Liver (tissue), 9 donors: ENCODE data around the gene PRRT1B. TPM values are rescaled to one million over a fixed set of nuclear protein-coding genes. Genes with fewer than 3 reads are reported as not detected.

ENCODE experiments used
- DNase-seq: peaks from one replicate; pipeline ENCODE4 v3.0.0-alpha.2; 2017; ENCODE audit warnings: low spot score
- H3K27ac ChIP-seq, 2 donors: one replicate each; pipeline ENCODE4 v1.7.0; 2013; ENCODE audit warnings: inconsistent platforms in 2 of 2, low read length in 2 of 2, control low read depth in 1 of 2, low read depth in 1 of 2, mild to moderate bottlenecking in 1 of 2
- H3K27me3 ChIP-seq, 4 donors: one replicate each; pipeline versions ENCODE4 v1.6.1 to v1.7.0; 2013; ENCODE audit warnings: low read length in 3 of 4, inconsistent platforms in 1 of 4, mild to moderate bottlenecking in 1 of 4, moderate library complexity in 1 of 4; ENCODE audit not compliant: control insufficient read depth in 4 of 4, insufficient read depth in 4 of 4
- H3K36me3 ChIP-seq, 4 donors: one replicate each; pipeline versions ENCODE4 v1.6.1 to v1.7.0; 2013; ENCODE audit warnings: low read length in 3 of 4, mild to moderate bottlenecking in 3 of 4, low read depth in 1 of 4, moderate library complexity in 1 of 4; ENCODE audit not compliant: control insufficient read depth in 4 of 4, insufficient read depth in 3 of 4
- H3K4me1 ChIP-seq, 4 donors: one replicate each; pipeline versions ENCODE4 v1.6.1 to v1.7.0; 2013; ENCODE audit warnings: low read length in 3 of 4, mild to moderate bottlenecking in 3 of 4, moderate library complexity in 1 of 4; ENCODE audit not compliant: control insufficient read depth in 4 of 4, insufficient read depth in 4 of 4
- H3K4me3 ChIP-seq, 3 donors: one replicate each; pipeline versions ENCODE4 v1.6.1 to v1.7.0; 2013; ENCODE audit warnings: low read length in 3 of 3, control low read depth in 1 of 3, low read depth in 1 of 3, mild to moderate bottlenecking in 1 of 3
- H3K9ac ChIP-seq, 2 donors: one replicate each; pipeline ENCODE4 v1.7.0; 2013; ENCODE audit warnings: low read length in 2 of 2, mild to moderate bottlenecking in 2 of 2, moderate library complexity in 2 of 2, control low read depth in 1 of 2, low read depth in 1 of 2
- H3K9me3 ChIP-seq, 4 donors: one replicate each; pipeline versions ENCODE4 v1.6.1 to v1.7.0; 2013; ENCODE audit warnings: low read length in 3 of 4; ENCODE audit not compliant: control insufficient read depth in 4 of 4
- EGR1 ChIP-seq, 2 donors: IDR thresholded peaks; 2 replicates each; pipeline ENCODE4 v1.6.1; 2016 to 2018; ENCODE audit warnings: antibody characterized with exemption in 2 of 2, low read depth in 2 of 2
- FOXA1 ChIP-seq: IDR thresholded peaks from 2 replicates; pipeline ENCODE4 v1.6.1; 2016; ENCODE audit warnings: antibody characterized with exemption
- FOXA2 ChIP-seq: IDR thresholded peaks from 2 replicates; pipeline ENCODE4 v1.6.1; 2016; ENCODE audit warnings: antibody characterized with exemption
- GABPA ChIP-seq, 2 donors: IDR thresholded peaks in 1 of 2; conservative IDR thresholded peaks in 1 of 2; 2 replicates each; pipeline ENCODE4 v1.6.1; 2016; ENCODE audit warnings: antibody characterized with exemption in 2 of 2, mild to moderate bottlenecking in 1 of 2, moderate library complexity in 1 of 2
- HNF4A ChIP-seq, 2 donors: conservative IDR thresholded peaks; 2 replicates each; pipeline ENCODE4 v1.6.1; 2016; ENCODE audit warnings: antibody characterized with exemption in 2 of 2, mild to moderate bottlenecking in 2 of 2
- HNF4G ChIP-seq: IDR thresholded peaks from 2 replicates; pipeline ENCODE4 v1.6.1; 2016; ENCODE audit warnings: antibody characterized with exemption
- JUND ChIP-seq, 2 donors: IDR thresholded peaks; 2 replicates each; pipeline ENCODE4 v1.6.1; 2016; ENCODE audit warnings: antibody characterized with exemption in 2 of 2
- NR2F2 ChIP-seq: IDR thresholded peaks from 2 replicates; pipeline ENCODE4 v1.6.1; 2016; ENCODE audit warnings: antibody characterized with exemption
- RAD21 ChIP-seq, 2 donors: IDR thresholded peaks; 2 replicates each; pipeline ENCODE4 v1.6.1; 2016; ENCODE audit warnings: antibody characterized with exemption in 2 of 2, mild to moderate bottlenecking in 2 of 2
- RXRA ChIP-seq, 2 donors: IDR thresholded peaks; 2 replicates each; pipeline ENCODE4 v1.6.1; 2017 to 2018; ENCODE audit warnings: antibody characterized with exemption in 2 of 2, mild to moderate bottlenecking in 1 of 2
- SP1 ChIP-seq: IDR thresholded peaks from 2 replicates; pipeline ENCODE4 v1.6.1; 2018; ENCODE audit warnings: antibody characterized with exemption, mild to moderate bottlenecking
- TAF1 ChIP-seq: conservative IDR thresholded peaks from 2 replicates; pipeline ENCODE4 v1.6.1; 2016; ENCODE audit warnings: antibody characterized with exemption, mild to moderate bottlenecking
- YY1 ChIP-seq: IDR thresholded peaks from 2 replicates; pipeline ENCODE4 v1.6.1; 2016; ENCODE audit warnings: antibody characterized with exemption, mild to moderate bottlenecking
- WGBS: extraction: QIAGEN DNeasy Blood & Tissue Kit; methylation state at CpG from one replicate; pipeline ENCODE4 v1.1.7; 2013; 5-methylcytosine and 5-hydroxymethylcytosine counted together
- polyA plus RNA-seq, 2 donors: library from polyadenylated mRNA; stranded (reverse) in 1 of 2; unstranded in 1 of 2; fragments of 200-250 nt in 1 of 2; fragments of >200 nt in 1 of 2; fragmentation: Nextera tagmentation in 1 of 2; extraction: Ambion mirVana in 1 of 2; gene quantifications; one replicate each; pipeline versions ENCODE4 v1.2.1 to v1.2.3, GENCODE V29; 2013 to 2015
- total RNA-seq, 2 donors: library from RNA; depleted of rRNA; stranded (reverse); fragments of >200 nt; gene quantifications; one replicate each; pipeline ENCODE4 v1.2.3, GENCODE V29; 2014
- TF ChIP-seq, protein P1 (sequence below): IDR thresholded peaks from 2 replicates; pipeline ENCODE4 v1.6.1; 2016; ENCODE audit warnings: antibody characterized with exemption
- TF ChIP-seq, protein P2 (sequence below): IDR thresholded peaks from 2 replicates; pipeline ENCODE4 v1.6.1; 2016; ENCODE audit warnings: antibody characterized with exemption
- TF ChIP-seq, protein P3 (sequence below): fragments of 150-350 bp; IDR thresholded peaks from 2 replicates; pipeline ENCODE4 v1.5.1; 2017; ENCODE audit warnings: improper control_type of control experiment, low read depth, low read length; ENCODE audit not compliant: missing input control
- TF ChIP-seq, protein P4 (sequence below): IDR thresholded peaks from 2 replicates; pipeline ENCODE4 v1.6.1; 2016; ENCODE audit warnings: antibody characterized with exemption
- TF ChIP-seq, protein P5 (sequence below): IDR thresholded peaks from 2 replicates; pipeline ENCODE4 v1.6.1; 2016; ENCODE audit warnings: antibody characterized with exemption, mild to moderate bottlenecking
- donor health status: healthy.
- donor health status: healthy.
- donor health status: healthy.
- donor health status: healthy.
- donor health status: healthy.

Gene PRRT1B
- total and polyA plus RNA-seq, 4 donors, result 0.15 to 1.9 (median 1.4) TPM

DNA sequence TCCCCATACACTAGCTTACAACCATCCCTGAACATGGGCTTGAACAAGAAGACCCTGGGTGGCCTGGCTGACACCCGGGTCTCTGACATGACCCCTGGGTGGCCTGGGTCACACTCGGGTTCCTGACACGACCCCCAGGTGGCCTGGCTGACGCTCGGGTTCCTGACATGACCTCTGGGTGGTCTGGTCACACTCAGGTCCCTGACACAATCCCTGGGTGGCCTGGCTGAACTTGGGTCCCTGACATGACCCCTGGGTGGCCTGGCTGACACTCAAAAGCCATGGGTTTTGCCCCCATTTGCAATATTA is 38.0 kb downstream of the PRRT1B start:
- peaks cover 4 to 43% (median 15%) of the 10 kb centered on the region in 4 donors for H3K36me3 ChIP-seq
- DNase-seq, result no peak
- H3K27ac ChIP-seq, result no peak overlapping the region
- H3K4me1 ChIP-seq, result peaks cover 0 to 18% (median 15%) of the 10 kb centered on the region in 4 donors
- WGBS, result 68% methylated on average over 5 of the region's 5 CpGs
- no peak overlapping the region for H3K4me3 ChIP-seq
- no peak for TF ChIP-seq NR2F2
- no peak for TF ChIP-seq GABPA (IDR thresholded peaks at IDR 0.05 in 1 of 2, conservative IDR thresholded peaks at IDR 0.05 in 1 of 2)
- TF ChIP-seq, protein P1, sequence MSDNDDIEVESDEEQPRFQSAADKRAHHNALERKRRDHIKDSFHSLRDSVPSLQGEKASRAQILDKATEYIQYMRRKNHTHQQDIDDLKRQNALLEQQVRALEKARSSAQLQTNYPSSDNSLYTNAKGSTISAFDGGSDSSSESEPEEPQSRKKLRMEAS, result no peak
- TF ChIP-seq, protein P2, sequence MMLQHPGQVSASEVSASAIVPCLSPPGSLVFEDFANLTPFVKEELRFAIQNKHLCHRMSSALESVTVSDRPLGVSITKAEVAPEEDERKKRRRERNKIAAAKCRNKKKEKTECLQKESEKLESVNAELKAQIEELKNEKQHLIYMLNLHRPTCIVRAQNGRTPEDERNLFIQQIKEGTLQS, result no peak
- TF ChIP-seq FOXA2, result no peak
- TF ChIP-seq JUND (IDR thresholded peaks at IDR 0.05), result no peak
- TF ChIP-seq RXRA (IDR thresholded peaks at IDR 0.05), result no peak
- no peak for TF ChIP-seq YY1
- TF ChIP-seq SP1, result no peak
- no peak for TF ChIP-seq HNF4A (conservative IDR thresholded peaks at IDR 0.05)
- TF ChIP-seq, protein P3, sequence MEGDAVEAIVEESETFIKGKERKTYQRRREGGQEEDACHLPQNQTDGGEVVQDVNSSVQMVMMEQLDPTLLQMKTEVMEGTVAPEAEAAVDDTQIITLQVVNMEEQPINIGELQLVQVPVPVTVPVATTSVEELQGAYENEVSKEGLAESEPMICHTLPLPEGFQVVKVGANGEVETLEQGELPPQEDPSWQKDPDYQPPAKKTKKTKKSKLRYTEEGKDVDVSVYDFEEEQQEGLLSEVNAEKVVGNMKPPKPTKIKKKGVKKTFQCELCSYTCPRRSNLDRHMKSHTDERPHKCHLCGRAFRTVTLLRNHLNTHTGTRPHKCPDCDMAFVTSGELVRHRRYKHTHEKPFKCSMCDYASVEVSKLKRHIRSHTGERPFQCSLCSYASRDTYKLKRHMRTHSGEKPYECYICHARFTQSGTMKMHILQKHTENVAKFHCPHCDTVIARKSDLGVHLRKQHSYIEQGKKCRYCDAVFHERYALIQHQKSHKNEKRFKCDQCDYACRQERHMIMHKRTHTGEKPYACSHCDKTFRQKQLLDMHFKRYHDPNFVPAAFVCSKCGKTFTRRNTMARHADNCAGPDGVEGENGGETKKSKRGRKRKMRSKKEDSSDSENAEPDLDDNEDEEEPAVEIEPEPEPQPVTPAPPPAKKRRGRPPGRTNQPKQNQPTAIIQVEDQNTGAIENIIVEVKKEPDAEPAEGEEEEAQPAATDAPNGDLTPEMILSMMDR, result no peak
- TF ChIP-seq TAF1, result no peak
- TF ChIP-seq, protein P4, sequence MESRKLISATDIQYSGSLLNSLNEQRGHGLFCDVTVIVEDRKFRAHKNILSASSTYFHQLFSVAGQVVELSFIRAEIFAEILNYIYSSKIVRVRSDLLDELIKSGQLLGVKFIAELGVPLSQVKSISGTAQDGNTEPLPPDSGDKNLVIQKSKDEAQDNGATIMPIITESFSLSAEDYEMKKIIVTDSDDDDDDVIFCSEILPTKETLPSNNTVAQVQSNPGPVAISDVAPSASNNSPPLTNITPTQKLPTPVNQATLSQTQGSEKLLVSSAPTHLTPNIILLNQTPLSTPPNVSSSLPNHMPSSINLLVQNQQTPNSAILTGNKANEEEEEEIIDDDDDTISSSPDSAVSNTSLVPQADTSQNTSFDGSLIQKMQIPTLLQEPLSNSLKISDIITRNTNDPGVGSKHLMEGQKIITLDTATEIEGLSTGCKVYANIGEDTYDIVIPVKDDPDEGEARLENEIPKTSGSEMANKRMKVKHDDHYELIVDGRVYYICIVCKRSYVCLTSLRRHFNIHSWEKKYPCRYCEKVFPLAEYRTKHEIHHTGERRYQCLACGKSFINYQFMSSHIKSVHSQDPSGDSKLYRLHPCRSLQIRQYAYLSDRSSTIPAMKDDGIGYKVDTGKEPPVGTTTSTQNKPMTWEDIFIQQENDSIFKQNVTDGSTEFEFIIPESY, result no peak
- no peak for TF ChIP-seq RAD21 (IDR thresholded peaks at IDR 0.05)
- TF ChIP-seq EGR1 (IDR thresholded peaks at IDR 0.05; ENCODE audit: low read depth in 2 of 2), result no peak
- no peak for TF ChIP-seq HNF4G
- TF ChIP-seq, protein P5, sequence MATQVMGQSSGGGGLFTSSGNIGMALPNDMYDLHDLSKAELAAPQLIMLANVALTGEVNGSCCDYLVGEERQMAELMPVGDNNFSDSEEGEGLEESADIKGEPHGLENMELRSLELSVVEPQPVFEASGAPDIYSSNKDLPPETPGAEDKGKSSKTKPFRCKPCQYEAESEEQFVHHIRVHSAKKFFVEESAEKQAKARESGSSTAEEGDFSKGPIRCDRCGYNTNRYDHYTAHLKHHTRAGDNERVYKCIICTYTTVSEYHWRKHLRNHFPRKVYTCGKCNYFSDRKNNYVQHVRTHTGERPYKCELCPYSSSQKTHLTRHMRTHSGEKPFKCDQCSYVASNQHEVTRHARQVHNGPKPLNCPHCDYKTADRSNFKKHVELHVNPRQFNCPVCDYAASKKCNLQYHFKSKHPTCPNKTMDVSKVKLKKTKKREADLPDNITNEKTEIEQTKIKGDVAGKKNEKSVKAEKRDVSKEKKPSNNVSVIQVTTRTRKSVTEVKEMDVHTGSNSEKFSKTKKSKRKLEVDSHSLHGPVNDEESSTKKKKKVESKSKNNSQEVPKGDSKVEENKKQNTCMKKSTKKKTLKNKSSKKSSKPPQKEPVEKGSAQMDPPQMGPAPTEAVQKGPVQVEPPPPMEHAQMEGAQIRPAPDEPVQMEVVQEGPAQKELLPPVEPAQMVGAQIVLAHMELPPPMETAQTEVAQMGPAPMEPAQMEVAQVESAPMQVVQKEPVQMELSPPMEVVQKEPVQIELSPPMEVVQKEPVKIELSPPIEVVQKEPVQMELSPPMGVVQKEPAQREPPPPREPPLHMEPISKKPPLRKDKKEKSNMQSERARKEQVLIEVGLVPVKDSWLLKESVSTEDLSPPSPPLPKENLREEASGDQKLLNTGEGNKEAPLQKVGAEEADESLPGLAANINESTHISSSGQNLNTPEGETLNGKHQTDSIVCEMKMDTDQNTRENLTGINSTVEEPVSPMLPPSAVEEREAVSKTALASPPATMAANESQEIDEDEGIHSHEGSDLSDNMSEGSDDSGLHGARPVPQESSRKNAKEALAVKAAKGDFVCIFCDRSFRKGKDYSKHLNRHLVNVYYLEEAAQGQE, result no peak
- no peak for TF ChIP-seq FOXA1
- no peaks in the 10 kb centered on the region for H3K27me3 ChIP-seq
- H3K9ac ChIP-seq, result no peak overlapping the region
- H3K9me3 ChIP-seq, result no peaks in the 10 kb centered on the region
